ENCODE data around the gene F2RL1.

The F2RL1 gene

GRCh38 chr5:76841361-76841760 lies 22.5 kb downstream of the F2RL1 start (continued):
- TF ChIP-seq KLF8 (tag by site-specific recombination; IDR thresholded peaks at IDR 0.05) (no peak), ZNF571 (tag by site-specific recombination; IDR thresholded peaks at IDR 0.05) (no peak), HOXC10 (CRISPR knock-in tag; IDR thresholded peaks at IDR 0.05) (no peak), BCL11B (tag by site-specific recombination; IDR thresholded peaks at IDR 0.05; ENCODE audit: low read depth) (no peak), ZNF23 (tag by site-specific recombination; IDR thresholded peaks at IDR 0.05; ENCODE audit: borderline replicate concordance) (no peak), ZNF24 (tag by site-specific recombination; IDR thresholded peaks at IDR 0.05) (no peak), ZNF76 (tag by site-specific recombination; IDR thresholded peaks at IDR 0.05; ENCODE audit: borderline replicate concordance, low read depth) (no peak), ZNF324 (tag by site-specific recombination; IDR thresholded peaks at IDR 0.05) (no peak), ZNF132 (tag by site-specific recombination; IDR thresholded peaks at IDR 0.05; ENCODE audit: borderline replicate concordance) (no peak), ZBTB44 (tag by site-specific recombination; IDR thresholded peaks at IDR 0.05) (no peak)

GRCh38 chr5:76845890-76846289 lies 27.1 kb downstream of the F2RL1 start:
- Histone ChIP-seq H3K9me3 (ENCODE audit: control insufficient read depth, insufficient read depth, low read depth, low read length) (no peaks in the 10 kb centered on the region), H3K4me1 (ENCODE audit: control insufficient read depth, insufficient read depth, low read length) (no peaks in the 10 kb centered on the region), H3K36me3 (ENCODE audit: control insufficient read depth in 2 of 2, insufficient read depth in 1 of 2, low read length in 2 of 2) (no peaks in the 10 kb centered on the region), H3K4me3 (ENCODE audit: low read depth, low read length) (no peak overlapping the region), H3K27ac (ENCODE audit: extremely low read depth, low read depth, low read length) (no peak overlapping the region)
- TF ChIP-seq HOXC10 (CRISPR knock-in tag; IDR thresholded peaks at IDR 0.05) (no peak), ZNF391 (tag by site-specific recombination; IDR thresholded peaks at IDR 0.05; ENCODE audit: borderline replicate concordance, low read depth) (no peak), ZNF416 (tag by site-specific recombination; IDR thresholded peaks at IDR 0.05) (no peak), ZNF19 (tag by site-specific recombination; IDR thresholded peaks at IDR 0.05; ENCODE audit: low read depth) (no peak), KLF9 (tag by site-specific recombination; IDR thresholded peaks at IDR 0.05; ENCODE audit: low read depth) (no peak), ZNF585B (tag by site-specific recombination; IDR thresholded peaks at IDR 0.05) (no peak), YY2 (tag by site-specific recombination; IDR thresholded peaks at IDR 0.05) (no peak), EGR2 (tag by site-specific recombination; IDR thresholded peaks at IDR 0.05; ENCODE audit: low read depth) (no peak), ZNF501 (tag by site-specific recombination; IDR thresholded peaks at IDR 0.05) (no peak), OSR2 (tag by site-specific recombination; IDR thresholded peaks at IDR 0.05) (no peak), ZXDB (tag by site-specific recombination; IDR thresholded peaks at IDR 0.05) (no peak), ZNF335 (tag by site-specific recombination; conservative IDR thresholded peaks at IDR 0.05) (no peak), ZNF214 (tag by site-specific recombination; IDR thresholded peaks at IDR 0.05; ENCODE audit: borderline replicate concordance) (no peak), BCL11A (tag by site-specific recombination; IDR thresholded peaks at IDR 0.05; ENCODE audit: low read depth) (no peak)
- TF ChIP-seq, protein P1, sequence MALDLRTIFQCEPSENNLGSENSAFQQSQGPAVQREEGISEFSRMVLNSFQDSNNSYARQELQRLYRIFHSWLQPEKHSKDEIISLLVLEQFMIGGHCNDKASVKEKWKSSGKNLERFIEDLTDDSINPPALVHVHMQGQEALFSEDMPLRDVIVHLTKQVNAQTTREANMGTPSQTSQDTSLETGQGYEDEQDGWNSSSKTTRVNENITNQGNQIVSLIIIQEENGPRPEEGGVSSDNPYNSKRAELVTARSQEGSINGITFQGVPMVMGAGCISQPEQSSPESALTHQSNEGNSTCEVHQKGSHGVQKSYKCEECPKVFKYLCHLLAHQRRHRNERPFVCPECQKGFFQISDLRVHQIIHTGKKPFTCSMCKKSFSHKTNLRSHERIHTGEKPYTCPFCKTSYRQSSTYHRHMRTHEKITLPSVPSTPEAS (tag by site-specific recombination; IDR thresholded peaks at IDR 0.05): no peak
- ChIA-PET CTCF (no interaction called here), POLR2A (no interaction called here)
